OCI-LY3 (cell line): ENCODE results near the gene ASIC2.

Experiments used
- H2AFZ ChIP-seq: fragments of 200-600, 300-600 bp; shearing (Covaris generic); 2 replicates; pipeline ENCODE4 v1.6.0; 2014; ENCODE audit warnings: antibody characterized with exemption, low read depth, low read length
- H3K27ac ChIP-seq: fragments of 200-600, 300-600 bp; sonication (generic); 2 replicates; pipeline ENCODE4 v1.5.1; 2014; ENCODE audit warnings: mild to moderate bottlenecking, low read length, moderate library complexity, mixed read lengths
- H3K27me3 ChIP-seq: fragments of 200-600, 300-600 bp; sonication (generic); 2 replicates; pipeline ENCODE4 v1.6.1; 2014; ENCODE audit warnings: low read depth, low read length, mixed read lengths
- H3K36me3 ChIP-seq: fragments of 200-600, 300-600 bp; sonication (generic); replicated peaks from 2 replicates; pipeline ENCODE3; 2014; ENCODE audit warnings: low read depth, low read length, mixed read lengths
- H3K4me1 ChIP-seq: fragments of 300-600, 200-600 bp; sonication (generic); 2 replicates; pipeline ENCODE4 v1.6.1; 2014; ENCODE audit warnings: low read length, mixed read lengths
- H3K4me2 ChIP-seq: fragments of 200-600, 300-600 bp; sonication (generic); 2 replicates; pipeline ENCODE4 v1.6.1; 2014; ENCODE audit warnings: low read length, mixed read lengths
- H3K4me3 ChIP-seq: fragments of 300-600, 200-600 bp; sonication (generic); 2 replicates; pipeline ENCODE4 v1.5.1; 2014; ENCODE audit warnings: antibody characterized with exemption, mild to moderate bottlenecking, low read length, moderate library complexity
- H3K79me2 ChIP-seq: fragments of 300-600, 200-600 bp; shearing (Covaris generic); 2 replicates; pipeline ENCODE4 v1.6.1; 2014; ENCODE audit warnings: mild to moderate bottlenecking, low read length, mixed read lengths
- H3K9ac ChIP-seq: fragments of 300-600, 200-600 bp; shearing (Covaris generic); 2 replicates; pipeline ENCODE4 v1.6.0; 2014; ENCODE audit warnings: mild to moderate bottlenecking, low read length, moderate library complexity
- H3K9me3 ChIP-seq: fragments of 200-600, 300-600 bp; shearing (Covaris generic); 2 replicates; pipeline ENCODE4 v1.6.1; 2014; ENCODE audit warnings: low read length, mixed read lengths; ENCODE audit not compliant: insufficient read depth
- H4K20me1 ChIP-seq: fragments of 200-600, 300-600 bp; sonication (generic); 2 replicates; pipeline ENCODE4 v1.6.1; 2016; ENCODE audit warnings: low read length, mixed read lengths; ENCODE audit not compliant: insufficient read depth
- EZH2phosphoT487 ChIP-seq: fragments of 200-600 bp; shearing (Covaris generic); IDR thresholded peaks from 2 replicates; pipeline ENCODE4 v1.6.1; 2018; ENCODE audit warnings: antibody characterized with exemption, mixed run types, low read depth
- TF ChIP-seq, protein P1 (sequence below): fragments of 200-600, 300-600 bp; sonication (generic); IDR thresholded peaks from 2 replicates; pipeline ENCODE4 v1.5.1; 2014; ENCODE audit warnings: antibody characterized with exemption, low read length, low read depth

The ASIC2 gene

DNA sequence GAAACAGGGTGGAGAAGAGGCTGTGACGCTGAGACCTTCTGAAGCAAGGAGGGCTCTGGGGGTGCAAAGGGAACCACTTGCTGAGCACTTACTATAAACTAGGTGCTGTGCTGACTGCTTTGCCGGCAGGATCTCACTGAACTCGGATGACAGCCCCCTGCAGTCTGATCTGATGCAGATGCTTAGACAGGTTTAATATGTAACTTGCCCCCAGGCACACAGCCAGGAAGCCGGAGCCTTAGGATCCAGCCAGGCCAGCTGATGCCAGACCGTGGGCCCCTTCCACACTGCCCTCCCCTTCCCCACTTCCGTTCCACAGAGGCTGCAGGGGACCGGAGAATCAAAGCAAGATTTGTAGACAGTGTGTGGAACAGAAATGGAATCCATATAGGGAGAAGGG, 278.3 kb downstream of the ASIC2 start:
- no peaks in the 10 kb centered on the region for H3K9me3 ChIP-seq
- no peak overlapping the region for H3K27ac ChIP-seq
- no peak for TF ChIP-seq EZH2phosphoT487
- TF ChIP-seq, protein P1, sequence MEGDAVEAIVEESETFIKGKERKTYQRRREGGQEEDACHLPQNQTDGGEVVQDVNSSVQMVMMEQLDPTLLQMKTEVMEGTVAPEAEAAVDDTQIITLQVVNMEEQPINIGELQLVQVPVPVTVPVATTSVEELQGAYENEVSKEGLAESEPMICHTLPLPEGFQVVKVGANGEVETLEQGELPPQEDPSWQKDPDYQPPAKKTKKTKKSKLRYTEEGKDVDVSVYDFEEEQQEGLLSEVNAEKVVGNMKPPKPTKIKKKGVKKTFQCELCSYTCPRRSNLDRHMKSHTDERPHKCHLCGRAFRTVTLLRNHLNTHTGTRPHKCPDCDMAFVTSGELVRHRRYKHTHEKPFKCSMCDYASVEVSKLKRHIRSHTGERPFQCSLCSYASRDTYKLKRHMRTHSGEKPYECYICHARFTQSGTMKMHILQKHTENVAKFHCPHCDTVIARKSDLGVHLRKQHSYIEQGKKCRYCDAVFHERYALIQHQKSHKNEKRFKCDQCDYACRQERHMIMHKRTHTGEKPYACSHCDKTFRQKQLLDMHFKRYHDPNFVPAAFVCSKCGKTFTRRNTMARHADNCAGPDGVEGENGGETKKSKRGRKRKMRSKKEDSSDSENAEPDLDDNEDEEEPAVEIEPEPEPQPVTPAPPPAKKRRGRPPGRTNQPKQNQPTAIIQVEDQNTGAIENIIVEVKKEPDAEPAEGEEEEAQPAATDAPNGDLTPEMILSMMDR, result no peak

DNA sequence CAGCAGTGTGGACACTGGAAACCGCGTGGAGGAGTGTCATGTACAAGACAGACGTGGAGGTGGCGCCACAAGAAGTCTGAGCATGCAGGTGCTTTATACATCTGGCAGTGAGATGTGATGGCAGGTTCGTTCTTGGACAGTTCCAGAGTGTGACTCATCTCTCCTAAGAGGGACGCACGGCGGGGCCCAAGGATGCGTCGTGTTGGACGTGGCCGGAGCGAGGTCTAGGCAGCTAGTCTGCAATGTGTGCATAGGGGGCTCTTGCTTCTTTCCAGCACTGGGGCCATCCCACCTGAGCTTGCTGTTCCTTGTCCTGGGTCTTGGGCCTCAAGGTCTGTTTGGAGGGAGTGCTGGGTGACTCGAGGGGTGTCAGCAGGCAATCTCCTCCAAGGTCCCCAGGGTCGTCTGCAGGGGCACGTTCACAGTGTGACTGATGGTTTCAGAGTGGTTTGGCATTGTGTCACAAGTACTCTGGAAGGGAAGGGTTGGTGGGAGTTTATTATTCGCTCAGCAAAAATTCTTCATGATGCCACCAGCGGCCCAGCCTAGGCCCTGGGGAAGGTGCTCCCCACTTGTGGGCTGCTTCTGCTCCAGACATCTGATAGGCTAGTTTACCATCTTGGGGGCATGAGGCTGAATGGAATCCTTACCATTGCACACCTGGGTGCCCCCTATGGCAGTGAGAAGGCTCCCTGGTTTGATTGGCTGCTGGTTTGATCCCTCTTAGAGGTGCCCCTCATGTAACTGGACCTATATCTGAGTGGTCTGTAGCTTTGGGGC, 279.3 kb downstream of the ASIC2 start:
- Histone ChIP-seq H3K9me3 (no peaks in the 10 kb centered on the region), H3K9ac (no peak overlapping the region), H2AFZ (no peak overlapping the region), H3K79me2 (no peaks in the 10 kb centered on the region), H4K20me1 (no peaks in the 10 kb centered on the region), H3K27me3 (peaks cover 19% of the 10 kb centered on the region), H3K4me3 (no peak overlapping the region), H3K4me1 (no peaks in the 10 kb centered on the region), H3K4me2 (no peak overlapping the region), H3K36me3 (no peaks in the 10 kb centered on the region), H3K27ac (no peak overlapping the region)
- no peak for TF ChIP-seq EZH2phosphoT487

More for the DNA sequence above, 278.3 kb downstream of the ASIC2 start:
- Histone ChIP-seq H3K79me2 (no peaks in the 10 kb centered on the region), H3K4me1 (no peaks in the 10 kb centered on the region), H2AFZ (no peak overlapping the region), H3K27me3 (peaks cover 18% of the 10 kb centered on the region), H3K36me3 (no peaks in the 10 kb centered on the region), H3K4me3 (no peak overlapping the region), H3K9ac (no peak overlapping the region), H3K4me2 (no peak overlapping the region), H4K20me1 (no peaks in the 10 kb centered on the region)

DNA sequence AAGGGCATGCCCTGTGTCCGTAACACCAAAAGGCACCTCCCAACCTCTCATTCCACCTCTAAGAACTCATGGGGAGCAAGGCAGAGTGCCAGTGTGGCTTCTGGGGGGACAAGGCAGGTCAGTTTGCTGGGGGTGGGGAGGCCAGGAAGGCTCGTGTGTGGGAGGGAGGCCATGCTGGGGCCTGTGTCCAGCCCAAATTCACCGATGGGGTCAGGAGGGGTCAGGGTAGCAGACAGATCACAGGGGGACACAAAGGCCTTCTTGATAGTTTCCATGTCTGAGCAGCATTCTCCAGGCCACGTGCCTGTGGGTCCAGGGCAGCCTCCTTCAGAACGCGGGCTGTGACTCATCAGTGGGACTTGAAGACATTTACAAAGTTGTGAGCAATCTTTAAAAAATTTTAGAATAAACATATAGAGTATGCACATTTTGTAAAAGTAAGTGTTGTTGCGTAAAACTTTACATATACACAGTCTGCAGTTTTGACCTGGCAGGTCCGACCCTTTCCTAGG, 280.5 kb downstream of the ASIC2 start:
- no peaks in the 10 kb centered on the region for H3K79me2 ChIP-seq

DNA sequence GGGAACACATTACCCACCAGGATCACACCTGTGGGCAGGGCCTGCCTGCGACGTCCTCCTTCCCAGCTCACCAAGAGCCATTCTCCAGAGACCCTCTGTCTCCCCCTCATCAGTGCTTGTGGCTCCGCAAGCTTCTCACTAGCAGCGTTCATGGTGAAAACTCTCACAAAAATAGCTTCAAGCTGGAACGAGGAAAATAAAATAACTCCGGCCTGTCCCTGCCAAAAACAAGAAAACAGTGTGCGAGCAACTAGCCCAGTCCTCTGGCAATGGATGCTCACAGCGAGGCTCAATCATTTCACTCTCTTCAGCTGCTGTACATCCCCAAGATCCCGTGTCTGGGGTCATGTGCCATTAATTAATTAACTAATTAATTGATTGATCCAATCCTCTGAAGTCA, 283.5 kb downstream of the ASIC2 start:
- H3K4me2 ChIP-seq, result no peak overlapping the region
- H3K27me3 ChIP-seq, result 0 out of 2 replicates have a peak, but pooled peaks cover 7% of the 10 kb centered on the region
- H3K27ac ChIP-seq, result no peak overlapping the region
- no peaks in the 10 kb centered on the region for H3K79me2 ChIP-seq
- no peak overlapping the region for H3K9ac ChIP-seq
- H2AFZ ChIP-seq, result no peak overlapping the region
- H3K4me1 ChIP-seq, result no peaks in the 10 kb centered on the region
- H3K4me3 ChIP-seq, result no peak overlapping the region
- TF ChIP-seq EZH2phosphoT487, result no peak
- TF ChIP-seq, protein P1, result no peak
- H3K36me3 ChIP-seq, result no peaks in the 10 kb centered on the region
- H4K20me1 ChIP-seq, result no peaks in the 10 kb centered on the region
- no peaks in the 10 kb centered on the region for H3K9me3 ChIP-seq

More for the DNA sequence above, 280.5 kb downstream of the ASIC2 start:
- Histone ChIP-seq H3K27me3 (peaks cover 10% of the 10 kb centered on the region; the same call in 1 of the 2 replicates), H3K9ac (no peak overlapping the region), H3K27ac (no peak overlapping the region), H3K4me1 (no peaks in the 10 kb centered on the region), H3K9me3 (no peaks in the 10 kb centered on the region), H2AFZ (no peak overlapping the region), H3K4me3 (no peak overlapping the region), H3K4me2 (no peak overlapping the region), H4K20me1 (no peaks in the 10 kb centered on the region), H3K36me3 (no peaks in the 10 kb centered on the region)
- TF ChIP-seq, protein P1, result no peak
- TF ChIP-seq EZH2phosphoT487, result no peak
